Measurements from ENCODE around the gene CPNE5. TPM values are rescaled to one million over a fixed set of nuclear protein-coding genes. Genes with fewer than 3 reads are reported as not detected.

The CPNE5 gene
- polyA plus RNA-seq, 2 of the 4 experiments (the other 2 are of a cell fraction), result 0.03 to 0.13 TPM

DNA sequence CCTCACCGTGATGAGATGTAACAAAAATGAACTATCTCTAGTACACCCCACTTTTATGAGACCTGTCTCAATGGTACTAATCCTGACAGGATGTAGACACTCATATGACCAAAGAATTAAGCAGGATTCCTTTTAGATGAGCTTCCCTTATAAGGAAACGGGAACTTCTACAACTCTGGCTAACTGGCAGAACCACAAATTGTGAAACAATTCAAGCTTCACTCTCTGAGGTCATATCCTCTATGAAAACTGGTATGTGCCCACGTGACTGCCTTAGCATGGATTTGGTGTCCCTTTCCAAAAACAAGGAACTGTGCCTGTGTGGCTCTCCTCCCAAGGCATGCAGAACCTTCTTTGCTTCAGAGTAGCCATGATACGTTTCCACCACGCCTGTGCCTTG, 14.1 kb upstream of the CPNE5 start (continued):
- TF ChIP-seq BHLHE40 (IDR thresholded peaks at IDR 0.05; ENCODE audit: low read depth, low read length), result no peak
- TF ChIP-seq HEYL (CRISPR knock-in tag; IDR thresholded peaks at IDR 0.05), result no peak
- TF ChIP-seq, protein P1, sequence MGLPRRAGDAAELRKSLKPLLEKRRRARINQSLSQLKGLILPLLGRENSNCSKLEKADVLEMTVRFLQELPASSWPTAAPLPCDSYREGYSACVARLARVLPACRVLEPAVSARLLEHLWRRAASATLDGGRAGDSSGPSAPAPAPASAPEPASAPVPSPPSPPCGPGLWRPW (IDR thresholded peaks at IDR 0.05), result no peak
- TF ChIP-seq EP300 (IDR thresholded peaks at IDR 0.05), result no peak
- TF ChIP-seq RCOR1 (IDR thresholded peaks at IDR 0.05; ENCODE audit: low read depth, low read length), result no peak
- TF ChIP-seq RAD21 (conservative IDR thresholded peaks at IDR 0.05 in 1 of 2, IDR thresholded peaks at IDR 0.05 in 1 of 2), result no peak
- no peak for TF ChIP-seq POLR2AphosphoS2 (conservative IDR thresholded peaks at IDR 0.05; ENCODE audit: low read length)

GRCh38 chr6:36852481-36853147, 13.4 kb upstream of the CPNE5 start:
- no peak for DNase-seq (ENCODE audit: low read depth in 1 of 2, low spot score in 1 of 2)
- H3K4me2 ChIP-seq, result no peak overlapping the region
- TF ChIP-seq, protein P2, sequence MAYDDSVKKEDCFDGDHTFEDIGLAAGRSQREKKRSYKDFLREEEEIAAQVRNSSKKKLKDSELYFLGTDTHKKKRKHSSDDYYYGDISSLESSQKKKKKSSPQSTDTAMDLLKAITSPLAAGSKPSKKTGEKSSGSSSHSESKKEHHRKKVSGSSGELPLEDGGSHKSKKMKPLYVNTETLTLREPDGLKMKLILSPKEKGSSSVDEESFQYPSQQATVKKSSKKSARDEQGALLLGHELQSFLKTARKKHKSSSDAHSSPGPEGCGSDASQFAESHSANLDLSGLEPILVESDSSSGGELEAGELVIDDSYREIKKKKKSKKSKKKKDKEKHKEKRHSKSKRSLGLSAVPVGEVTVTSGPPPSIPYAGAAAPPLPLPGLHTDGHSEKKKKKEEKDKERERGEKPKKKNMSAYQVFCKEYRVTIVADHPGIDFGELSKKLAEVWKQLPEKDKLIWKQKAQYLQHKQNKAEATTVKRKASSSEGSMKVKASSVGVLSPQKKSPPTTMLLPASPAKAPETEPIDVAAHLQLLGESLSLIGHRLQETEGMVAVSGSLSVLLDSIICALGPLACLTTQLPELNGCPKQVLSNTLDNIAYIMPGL (CRISPR knock-in tag; IDR thresholded peaks at IDR 0.05; ENCODE audit: borderline replicate concordance), result no peak
- TF ChIP-seq, protein P3, sequence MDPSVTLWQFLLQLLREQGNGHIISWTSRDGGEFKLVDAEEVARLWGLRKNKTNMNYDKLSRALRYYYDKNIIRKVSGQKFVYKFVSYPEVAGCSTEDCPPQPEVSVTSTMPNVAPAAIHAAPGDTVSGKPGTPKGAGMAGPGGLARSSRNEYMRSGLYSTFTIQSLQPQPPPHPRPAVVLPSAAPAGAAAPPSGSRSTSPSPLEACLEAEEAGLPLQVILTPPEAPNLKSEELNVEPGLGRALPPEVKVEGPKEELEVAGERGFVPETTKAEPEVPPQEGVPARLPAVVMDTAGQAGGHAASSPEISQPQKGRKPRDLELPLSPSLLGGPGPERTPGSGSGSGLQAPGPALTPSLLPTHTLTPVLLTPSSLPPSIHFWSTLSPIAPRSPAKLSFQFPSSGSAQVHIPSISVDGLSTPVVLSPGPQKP (IDR thresholded peaks at IDR 0.05; ENCODE audit: low read depth, low read length), result no peak
- TF ChIP-seq REST (IDR thresholded peaks at IDR 0.05) (no peak), RFX5 (IDR thresholded peaks at IDR 0.05) (no peak), USF2 (IDR thresholded peaks at IDR 0.05) (no peak), ZNF302 (CRISPR knock-in tag; IDR thresholded peaks at IDR 0.05) (no peak), ZFP36 (IDR thresholded peaks at IDR 0.05; ENCODE audit: borderline replicate concordance, partially characterized antibody) (no peak), ZSCAN20 (CRISPR knock-in tag; IDR thresholded peaks at IDR 0.05) (no peak), FOXS1 (CRISPR knock-in tag; IDR thresholded peaks at IDR 0.05) (no peak)
- TF ChIP-seq, protein P4, sequence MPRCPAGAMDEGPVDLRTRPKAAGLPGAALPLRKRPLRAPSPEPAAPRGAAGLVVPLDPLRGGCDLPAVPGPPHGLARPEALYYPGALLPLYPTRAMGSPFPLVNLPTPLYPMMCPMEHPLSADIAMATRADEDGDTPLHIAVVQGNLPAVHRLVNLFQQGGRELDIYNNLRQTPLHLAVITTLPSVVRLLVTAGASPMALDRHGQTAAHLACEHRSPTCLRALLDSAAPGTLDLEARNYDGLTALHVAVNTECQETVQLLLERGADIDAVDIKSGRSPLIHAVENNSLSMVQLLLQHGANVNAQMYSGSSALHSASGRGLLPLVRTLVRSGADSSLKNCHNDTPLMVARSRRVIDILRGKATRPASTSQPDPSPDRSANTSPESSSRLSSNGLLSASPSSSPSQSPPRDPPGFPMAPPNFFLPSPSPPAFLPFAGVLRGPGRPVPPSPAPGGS (IDR thresholded peaks at IDR 0.05), result no peak
- H3K27ac ChIP-seq, result no peak overlapping the region
- ATAC-seq, result 0 out of 6 replicates have a peak, but pooled peaks of 1 of the 2 experiments have one; percentile 40
- no peak overlapping the region for H3K4me3 ChIP-seq
- ChIA-PET CTCF (interaction anchor here (1.0 to 2.8 kb wide), 11 partner anchors 8 to 165 kb away, joined by 3 to 20 read pairs (median 5); partner anchors contain the start of gene C6orf89), POLR2A (interaction anchor here (1.0 kb wide), 1 partner anchor 23 kb away, joined by 3 read pairs; no protein-coding TSS in a partner anchor)
- no peaks in the 10 kb centered on the region for H3K4me1 ChIP-seq
- WGBS (ENCODE audit: missing lambda C conversion rate), result 100% methylated on average over 1 of the region's 4 CpGs
- FAIRE-seq, result no peak
- H3K9me3 ChIP-seq, result peaks cover 3% of the 10 kb centered on the region; the same call in 1 of the 3 replicates
